Stimulated activated CD8-positive, alpha-beta memory T cell treated with anti-CD3 and anti-CD28 coated beads, Interleukin-12 subunit alpha, Interleukin-12 subunit beta, amount 100 ng/mL, for 1 hour (primary cell): ENCODE measurements around the gene FHL2.
A peak's percentile ranks its signal among the peaks of the same experiment; 100 is the strongest.

Source experiments
- DNase-seq: peaks from one replicate; pipeline ENCODE4 v3.0.0-alpha.2; 2020; ENCODE audit warnings: low read depth

The FHL2 gene

GRCh38 chr2:105378921-105379383 lies 19.9 kb downstream of the FHL2 start:
- DNase-seq: no peak

GRCh38 chr2:105378276-105378840 lies 20.5 kb downstream of the FHL2 start:
- DNase-seq: no peak

- no peak for DNase-seq
Observed at GRCh38 chr2:105377871-105378270, 21.0 kb downstream of the FHL2 start.

GRCh38 chr2:105376789-105377240 lies 22.0 kb downstream of the FHL2 start:
- DNase-seq: no peak

- DNase-seq: no peak
Observed at GRCh38 chr2:105376010-105376409, 22.8 kb downstream of the FHL2 start.

GRCh38 chr2:105375001-105375561 lies 23.8 kb downstream of the FHL2 start:
- DNase-seq: no peak

GRCh38 chr2:105373895-105374401 lies 24.9 kb downstream of the FHL2 start:
- DNase-seq: no peak

- no peak for DNase-seq
Observed at GRCh38 chr2:105373344-105373781, 25.5 kb downstream of the FHL2 start.

GRCh38 chr2:105371810-105372209 lies 27.0 kb downstream of the FHL2 start:
- DNase-seq: no peak

- DNase-seq: no peak
Observed at GRCh38 chr2:105371156-105371555, 27.7 kb downstream of the FHL2 start.

GRCh38 chr2:105369777-105370690 lies 28.8 kb downstream of the FHL2 start:
- peak; percentile 76 for DNase-seq

- DNase-seq: no peak
Observed at GRCh38 chr2:105368759-105369408, 30.0 kb downstream of the FHL2 start.

- no peak for DNase-seq
Observed at GRCh38 chr2:105365206-105365605, 33.6 kb downstream of the FHL2 start.

- no peak for DNase-seq
Observed at GRCh38 chr2:105364436-105365139, 34.3 kb downstream of the FHL2 start.

- no peak for DNase-seq
Observed at GRCh38 chr2:105362862-105363591, 35.8 kb downstream of the FHL2 start.

- no peak for DNase-seq
Observed at GRCh38 chr2:105361102-105361889, 37.6 kb downstream of the FHL2 start.

GRCh38 chr2:105358593-105358992 lies 40.3 kb downstream of the FHL2 start:
- DNase-seq: no peak

GRCh38 chr2:105357122-105357521 lies 41.7 kb downstream of the FHL2 start:
- DNase-seq: no peak

GRCh38 chr2:105344704-105345345 lies 54.0 kb downstream of the FHL2 start:
- no peak for DNase-seq

- no peak for DNase-seq
Observed at GRCh38 chr2:105339414-105339813, 59.4 kb downstream of the FHL2 start.
